ENCODE data around the gene HES4. TPM values are rescaled to one million over a fixed set of nuclear protein-coding genes. Genes with fewer than 3 reads are reported as not detected.

HES4 gene
- total and polyA plus RNA-seq, 2 of the 13 experiments (the other 11 are each of a cell fraction or from before 2014, with no cell fraction given) = 8.8 to 10.6 TPM

GRCh38 chr1:1022302-1023009, 22.6 kb upstream of the HES4 start:
- Histone ChIP-seq H3K4me3 (replicated peaks in 1 of 3; ENCODE audit: insufficient read depth in 1 of 3, low read depth in 2 of 3, low read length in 3 of 3) (no peak overlapping the region; a peak in 1 of 6 replicates), H3K9me3 (ENCODE audit: low read length) (no peaks in the 10 kb centered on the region), H4K20me1 (ENCODE audit: insufficient read depth, low read length) (peaks cover 31% of the 10 kb centered on the region; the same call in 1 of the 2 replicates), H3K4me2 (ENCODE audit: low read depth, low read length) (peak overlapping the region; percentile 90; the same call in 1 of the 2 replicates), H3K9ac (ENCODE audit: insufficient read depth, low read depth, low read length) (peak overlapping the region; percentile 22; the same call in 1 of the 2 replicates), H3K4me1 (ENCODE audit: insufficient read depth, low read length) (peaks cover 62% of the 10 kb centered on the region), H3K27me3 (ENCODE audit: control insufficient read depth in 1 of 2, insufficient read depth in 2 of 2, low read length in 2 of 2) (no peaks in the 10 kb centered on the region), H3K79me2 (ENCODE audit: insufficient read depth, low read length) (peaks cover 23% of the 10 kb centered on the region), H3K27ac (ENCODE audit: extremely low read length, insufficient read depth, low read length) (no peak overlapping the region), H3K36me3 (replicated peaks in 1 of 2; ENCODE audit: control insufficient read depth in 1 of 2, insufficient read depth in 2 of 2, low read length in 2 of 2) (peaks cover 4 to 15% of the 10 kb centered on the region in 2 experiments; a peak in 4 of 5 replicates), H2AFZ (ENCODE audit: low read length) (no peak overlapping the region)
- ChIA-PET CTCF (ENCODE audit: low intra/inter-chr PET ratio, low total read pairs) (no interaction called here), POLR2A (interaction anchor here (1.3 to 1.8 kb wide), 3 partner anchors 15 to 42 kb away, joined by 3 to 6 read pairs (median 4); no protein-coding TSS in a partner anchor)
- in situ Hi-C loops (cut with HindIII; ENCODE audit: extremely low pct_ligation_motif_present, low pct_unique_long_range_greater_than_20kb) (loop anchor here (5.0 kb wide), 1 partner anchor 35 kb away; no protein-coding TSS in a partner anchor), intact Hi-C loops (cut with micrococcal nuclease; ENCODE audit: unreplicated experiment) (no loop called here)
- no peak for ATAC-seq
- no TSS peak for BruUV-seq (replicated peaks)
- no peak for FAIRE-seq
- TF ChIP-seq AGO2 (optimal IDR thresholded peaks at IDR 0.05; ENCODE audit: low read depth, low read length) (peak; percentile 43), NCOA5 (CRISPR knock-in tag; IDR thresholded peaks at IDR 0.05) (no peak), ZNF768 (CRISPR knock-in tag; IDR thresholded peaks at IDR 0.05) (0 out of 2 replicates have a peak, but pooled peaks have one; percentile 9)
- DNase-seq (ENCODE audit: low spot score) = no peak
- 100% methylated on average over 1 of the region's 27 CpGs for WGBS (ENCODE audit: low lambda C conversion rate)

GRCh38 chr1:1021920-1022259, 22.0 kb upstream of the HES4 start:
- no peak for ATAC-seq
- WGBS (ENCODE audit: low lambda C conversion rate) = 91% methylated on average over 4 of the region's 10 CpGs
- POLR2A ChIA-PET = interaction anchor here (1.7 to 1.8 kb wide), 2 partner anchors 16 to 42 kb away, joined by 4 to 6 read pairs; no protein-coding TSS in a partner anchor
- Histone ChIP-seq H3K36me3 (replicated peaks in 1 of 2; ENCODE audit: control insufficient read depth in 1 of 2, insufficient read depth in 2 of 2, low read length in 2 of 2) (peaks cover 4 to 10% of the 10 kb centered on the region in 2 experiments; a peak in 4 of 5 replicates), H3K9ac (ENCODE audit: insufficient read depth, low read depth, low read length) (no peak overlapping the region), H3K27me3 (ENCODE audit: control insufficient read depth in 1 of 2, insufficient read depth in 2 of 2, low read length in 2 of 2) (no peaks in the 10 kb centered on the region), H3K4me2 (ENCODE audit: low read depth, low read length) (peak overlapping the region; percentile 90; the same call in 1 of the 2 replicates), H3K4me3 (replicated peaks in 1 of 3; ENCODE audit: insufficient read depth in 1 of 3, low read depth in 2 of 3, low read length in 3 of 3) (peak overlapping the region in 1 of 3 experiments; percentile 79; a peak in 2 of 6 replicates), H2AFZ (ENCODE audit: low read length) (no peak overlapping the region), H3K9me3 (ENCODE audit: low read length) (no peaks in the 10 kb centered on the region), H3K79me2 (ENCODE audit: insufficient read depth, low read length) (peaks cover 23% of the 10 kb centered on the region), H3K4me1 (ENCODE audit: insufficient read depth, low read length) (peaks cover 67% of the 10 kb centered on the region), H4K20me1 (ENCODE audit: insufficient read depth, low read length) (peaks cover 31% of the 10 kb centered on the region; the same call in 1 of the 2 replicates), H3K27ac (ENCODE audit: extremely low read length, insufficient read depth, low read length) (no peak overlapping the region)
- in situ Hi-C loops (cut with HindIII; ENCODE audit: extremely low pct_ligation_motif_present, low pct_unique_long_range_greater_than_20kb) (loop anchor here (5.0 kb wide), 1 partner anchor 35 kb away; no protein-coding TSS in a partner anchor), intact Hi-C loops (cut with micrococcal nuclease; ENCODE audit: unreplicated experiment) (no loop called here)
- CTCF ChIA-PET (ENCODE audit: low intra/inter-chr PET ratio, low total read pairs) = no interaction called here
- DNase-seq (ENCODE audit: low spot score) = no peak
- no TSS peak for BruUV-seq (replicated peaks)
- TF ChIP-seq ZBTB4 (CRISPR knock-in tag; IDR thresholded peaks at IDR 0.05; ENCODE audit: borderline replicate concordance) (0 out of 2 replicates have a peak, but pooled peaks have one; percentile 10), ZNF773 (CRISPR knock-in tag; IDR thresholded peaks at IDR 0.05; ENCODE audit: borderline replicate concordance) (no peak), TBX2 (CRISPR knock-in tag; IDR thresholded peaks at IDR 0.05; ENCODE audit: borderline replicate concordance) (0 out of 2 replicates have a peak, but pooled peaks have one; percentile 2), PAF1 (CRISPR knock-in tag; IDR thresholded peaks at IDR 0.05) (no peak)
- TF ChIP-seq, protein P1, sequence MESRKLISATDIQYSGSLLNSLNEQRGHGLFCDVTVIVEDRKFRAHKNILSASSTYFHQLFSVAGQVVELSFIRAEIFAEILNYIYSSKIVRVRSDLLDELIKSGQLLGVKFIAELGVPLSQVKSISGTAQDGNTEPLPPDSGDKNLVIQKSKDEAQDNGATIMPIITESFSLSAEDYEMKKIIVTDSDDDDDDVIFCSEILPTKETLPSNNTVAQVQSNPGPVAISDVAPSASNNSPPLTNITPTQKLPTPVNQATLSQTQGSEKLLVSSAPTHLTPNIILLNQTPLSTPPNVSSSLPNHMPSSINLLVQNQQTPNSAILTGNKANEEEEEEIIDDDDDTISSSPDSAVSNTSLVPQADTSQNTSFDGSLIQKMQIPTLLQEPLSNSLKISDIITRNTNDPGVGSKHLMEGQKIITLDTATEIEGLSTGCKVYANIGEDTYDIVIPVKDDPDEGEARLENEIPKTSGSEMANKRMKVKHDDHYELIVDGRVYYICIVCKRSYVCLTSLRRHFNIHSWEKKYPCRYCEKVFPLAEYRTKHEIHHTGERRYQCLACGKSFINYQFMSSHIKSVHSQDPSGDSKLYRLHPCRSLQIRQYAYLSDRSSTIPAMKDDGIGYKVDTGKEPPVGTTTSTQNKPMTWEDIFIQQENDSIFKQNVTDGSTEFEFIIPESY (CRISPR knock-in tag; IDR thresholded peaks at IDR 0.05) = peak; percentile 38; the same call in 1 of the 2 replicates
- no peak for FAIRE-seq

Measured in HepG2 (cell line).